ENCODE data around the gene TENM3. TPM values are rescaled to one million over a fixed set of nuclear protein-coding genes. Genes with fewer than 3 reads are reported as not detected.

The TENM3 gene
- total RNA-seq, 1 donor from 2014 or later: 106 TPM

DNA sequence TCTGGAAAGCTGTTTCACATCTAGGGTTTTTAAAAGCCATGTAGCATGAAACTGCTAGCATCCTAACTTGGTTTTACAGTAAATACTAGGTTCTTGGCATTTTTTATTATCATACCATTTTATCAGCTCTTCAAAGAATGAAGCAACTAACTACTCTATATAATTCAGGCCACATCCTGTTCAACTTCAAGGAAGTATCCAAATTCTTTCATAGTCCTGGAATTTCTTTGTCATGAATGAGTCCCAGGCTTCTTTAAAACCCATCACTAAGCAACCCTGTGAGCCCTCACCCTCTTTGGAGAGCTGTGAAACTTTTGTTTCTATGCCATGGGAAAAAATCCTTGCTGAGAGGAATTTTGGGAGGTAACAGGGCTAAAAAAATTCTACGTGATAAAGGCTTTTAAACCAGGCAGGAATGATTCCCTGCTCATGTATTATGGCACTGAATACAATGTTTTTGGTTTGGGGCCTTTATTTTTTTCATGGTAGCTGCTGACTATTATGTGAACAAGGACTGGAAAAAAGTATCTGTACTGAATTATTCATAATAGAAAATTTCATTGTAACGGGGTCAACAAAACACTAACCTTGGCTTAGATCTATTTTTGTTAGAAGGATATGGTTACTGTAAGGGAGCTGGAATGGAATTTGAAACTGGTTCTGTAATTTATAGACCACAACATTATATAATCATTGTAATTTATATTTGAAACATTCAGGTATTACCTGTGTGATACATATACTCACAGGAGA lies 509.1 kb downstream of the TENM3 start:
- no peak for TF ChIP-seq CTCF (IDR thresholded peaks at IDR 0.05; ENCODE audit: unreplicated experiment)
- H3K27me3 Mint-ChIP-seq (ENCODE audit: low read depth): no peaks in the 10 kb centered on the region
- peak overlapping the region; percentile 93 for H3K27ac Mint-ChIP-seq
- peaks cover 18% of the 10 kb centered on the region for H3K4me1 Mint-ChIP-seq
- peaks cover 40% of the 10 kb centered on the region for H3K36me3 Mint-ChIP-seq
- H3K9me3 Mint-ChIP-seq: peaks cover 5% of the 10 kb centered on the region
- no peak for DNase-seq (ENCODE audit: low spot score in 2 of 2, unreplicated experiment in 2 of 2)
- no peak overlapping the region for H3K4me3 Mint-ChIP-seq

GRCh38 chr4:182754895-182755294 lies 511.7 kb downstream of the TENM3 start:
- Mint-ChIP-seq H3K27me3 (ENCODE audit: low read depth) (no peaks in the 10 kb centered on the region), H3K36me3 (peaks cover 45% of the 10 kb centered on the region), H3K4me1 (peaks cover 30% of the 10 kb centered on the region), H3K4me3 (no peak overlapping the region), H3K9me3 (peaks cover 7% of the 10 kb centered on the region), H3K27ac (no peak overlapping the region)
- TF ChIP-seq CTCF (IDR thresholded peaks at IDR 0.05; ENCODE audit: unreplicated experiment): no peak
- no peak for DNase-seq (ENCODE audit: low spot score in 2 of 2, unreplicated experiment in 2 of 2)

GRCh38 chr4:182756161-182756690 lies 513.0 kb downstream of the TENM3 start:
- Mint-ChIP-seq H3K27ac (no peak overlapping the region), H3K9me3 (peaks cover 7% of the 10 kb centered on the region), H3K27me3 (ENCODE audit: low read depth) (no peaks in the 10 kb centered on the region), H3K4me3 (no peak overlapping the region), H3K36me3 (peaks cover 45% of the 10 kb centered on the region), H3K4me1 (peaks cover 25% of the 10 kb centered on the region)
- DNase-seq (ENCODE audit: low spot score in 2 of 2, unreplicated experiment in 2 of 2): no peak
- no peak for TF ChIP-seq CTCF (IDR thresholded peaks at IDR 0.05; ENCODE audit: unreplicated experiment)

GRCh38 chr4:182758273-182758672 lies 515.1 kb downstream of the TENM3 start:
- no peaks in the 10 kb centered on the region for H3K27me3 Mint-ChIP-seq (ENCODE audit: low read depth)
- TF ChIP-seq CTCF (IDR thresholded peaks at IDR 0.05; ENCODE audit: unreplicated experiment): no peak
- DNase-seq (ENCODE audit: low spot score in 2 of 2, unreplicated experiment in 2 of 2): no peak
- H3K36me3 Mint-ChIP-seq: peaks cover 41% of the 10 kb centered on the region
- H3K4me3 Mint-ChIP-seq: no peak overlapping the region
- peak overlapping the region; percentile 61 for H3K27ac Mint-ChIP-seq
- H3K9me3 Mint-ChIP-seq: peaks cover 7% of the 10 kb centered on the region
- H3K4me1 Mint-ChIP-seq: peaks cover 18% of the 10 kb centered on the region

- H3K9me3 Mint-ChIP-seq: peaks cover 4% of the 10 kb centered on the region
- no peak for TF ChIP-seq CTCF (IDR thresholded peaks at IDR 0.05; ENCODE audit: unreplicated experiment)
- H3K27ac Mint-ChIP-seq: no peak overlapping the region
- no peak for DNase-seq (ENCODE audit: low spot score in 2 of 2, unreplicated experiment in 2 of 2)
- peaks cover 21% of the 10 kb centered on the region for H3K36me3 Mint-ChIP-seq
- H3K4me1 Mint-ChIP-seq: peaks cover 18% of the 10 kb centered on the region
- no peak overlapping the region for H3K4me3 Mint-ChIP-seq
- no peaks in the 10 kb centered on the region for H3K27me3 Mint-ChIP-seq (ENCODE audit: low read depth)
Measured at GRCh38 chr4:182760551-182761043, 517.4 kb downstream of the TENM3 start.

All from mesothelial cell of epicardium (in vitro differentiated cells).